Frontal cortex (tissue), 4 donors: ENCODE measurements around the gene PRSS33. TPM values are rescaled to one million over a fixed set of nuclear protein-coding genes. Genes with fewer than 3 reads are reported as not detected.

Experiments
- DNase-seq, 2 donors: peaks; one replicate each; pipeline ENCODE4 v3.0.0; 2012; ENCODE audit warnings: low spot score in 2 of 2
- FAIRE-seq: peaks from 2 replicates; lab custom pipeline; 2012; peaks lifted over from hg19 to GRCh38; lab: Jason Lieb, UNC
- total RNA-seq: library from RNA; depleted of rRNA; stranded (reverse); fragments of >200 nt; gene quantifications from one replicate; pipeline ENCODE4 v1.2.3, GENCODE V29; 2014
- donor health status: control.
- donor health status: control.
- donor health status: control.

PRSS33 gene
- total RNA-seq, 1 donor from 2014 or later: not detected

DNA sequence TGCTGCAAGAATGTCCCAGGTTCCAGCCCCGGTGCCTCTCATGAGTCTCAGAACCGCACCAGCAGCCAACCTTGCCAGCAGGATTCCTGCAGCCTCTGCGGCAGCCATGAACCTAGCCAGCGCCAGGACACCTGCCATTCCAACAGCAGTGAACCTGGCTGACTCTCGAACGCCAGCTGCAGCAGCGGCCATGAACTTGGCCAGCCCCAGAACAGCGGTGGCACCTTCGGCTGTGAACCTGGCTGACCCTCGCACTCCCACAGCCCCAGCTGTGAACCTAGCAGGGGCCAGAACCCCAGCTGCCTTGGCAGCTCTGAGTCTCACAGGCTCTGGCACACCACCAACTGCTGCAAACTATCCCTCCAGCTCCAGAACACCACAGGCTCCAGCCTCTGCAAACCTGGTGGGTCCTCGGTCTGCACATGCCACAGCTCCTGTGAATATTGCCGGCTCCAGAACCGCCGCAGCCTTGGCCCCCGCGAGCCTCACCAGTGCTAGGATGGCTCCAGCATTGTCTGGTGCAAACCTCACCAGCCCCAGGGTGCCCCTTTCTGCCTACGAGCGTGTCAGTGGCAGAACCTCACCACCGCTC lies 20.1 kb downstream of the PRSS33 start:
- FAIRE-seq (no peak), DNase-seq (no peak)

- no peak for FAIRE-seq
- no peak for DNase-seq
Observed at GRCh38 chr16:2766430-2767139, 20.8 kb downstream of the PRSS33 start.

- DNase-seq (no peak), FAIRE-seq (no peak)
Observed at GRCh38 chr16:2765462-2766404, 21.6 kb downstream of the PRSS33 start.

GRCh38 chr16:2764718-2765117 lies 22.6 kb downstream of the PRSS33 start:
- DNase-seq: no peak

GRCh38 chr16:2763173-2763572 lies 24.2 kb downstream of the PRSS33 start:
- FAIRE-seq: no peak
- no peak for DNase-seq

More at GRCh38 chr16:2764718-2765117, 22.6 kb downstream of the PRSS33 start:
- FAIRE-seq: no peak

- FAIRE-seq (no peak), DNase-seq (no peak)
Observed at GRCh38 chr16:2762711-2763110, 24.6 kb downstream of the PRSS33 start.

DNA sequence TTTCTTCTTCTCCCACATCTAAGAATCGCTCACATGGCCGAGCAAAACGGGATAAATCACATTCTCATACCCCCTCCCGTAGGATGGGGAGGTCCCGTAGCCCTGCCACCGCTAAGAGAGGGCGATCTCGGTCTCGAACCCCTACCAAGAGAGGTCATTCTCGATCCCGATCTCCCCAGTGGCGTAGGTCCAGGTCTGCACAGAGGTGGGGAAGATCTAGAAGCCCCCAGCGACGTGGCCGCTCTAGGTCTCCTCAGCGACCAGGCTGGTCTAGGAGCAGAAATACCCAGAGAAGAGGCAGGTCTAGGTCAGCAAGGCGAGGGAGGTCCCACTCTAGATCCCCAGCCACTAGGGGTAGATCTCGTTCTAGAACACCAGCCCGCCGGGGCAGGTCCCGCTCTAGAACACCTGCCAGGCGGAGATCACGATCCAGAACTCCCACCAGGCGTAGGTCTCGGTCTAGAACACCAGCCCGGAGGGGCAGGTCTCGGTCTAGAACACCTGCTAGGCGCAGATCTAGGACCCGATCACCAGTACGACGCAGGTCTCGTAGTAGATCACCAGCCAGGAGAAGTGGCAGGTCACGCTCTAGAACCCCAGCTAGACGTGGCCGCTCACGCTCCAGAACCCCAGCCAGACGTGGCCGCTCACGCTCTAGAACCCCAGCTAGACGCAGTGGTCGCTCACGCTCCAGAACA lies 25.3 kb downstream of the PRSS33 start:
- DNase-seq (no peak), FAIRE-seq (no peak)

- FAIRE-seq (no peak), DNase-seq (no peak)
Observed at GRCh38 chr16:2761472-2761871, 25.9 kb downstream of the PRSS33 start.

DNA sequence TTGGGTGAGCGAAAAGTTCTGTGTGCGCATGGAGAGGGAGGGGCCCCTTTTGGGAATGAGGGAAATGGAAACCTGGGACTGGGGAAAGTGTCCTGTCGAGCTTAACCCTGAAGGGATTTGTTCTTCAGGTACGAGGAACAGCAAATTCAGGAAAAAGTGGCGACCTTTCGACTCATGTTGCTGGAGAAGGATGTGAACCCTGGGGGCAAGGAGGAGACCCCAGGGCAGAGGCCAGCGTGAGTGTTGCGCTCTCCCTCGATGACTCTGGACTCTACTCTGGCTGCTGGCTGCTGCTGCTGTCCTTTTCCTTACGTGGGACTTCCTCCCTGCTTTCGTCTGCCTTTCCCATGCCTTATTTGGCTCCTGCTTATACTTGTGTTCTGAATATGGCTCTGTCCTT lies 30.0 kb downstream of the PRSS33 start:
- FAIRE-seq: no peak
- no peak for DNase-seq

GRCh38 chr16:2756288-2757015 lies 30.9 kb downstream of the PRSS33 start:
- DNase-seq: no peak
- no peak for FAIRE-seq

- no peak for FAIRE-seq
Observed at GRCh38 chr16:2755158-2755557, 32.2 kb downstream of the PRSS33 start.

GRCh38 chr16:2753733-2754020 lies 33.7 kb downstream of the PRSS33 start:
- FAIRE-seq (no peak), DNase-seq (peak; percentile 46)

More at GRCh38 chr16:2755158-2755557, 32.2 kb downstream of the PRSS33 start:
- DNase-seq: no peak

GRCh38 chr16:2752850-2753732 lies 34.3 kb downstream of the PRSS33 start:
- no peak for FAIRE-seq

DNA sequence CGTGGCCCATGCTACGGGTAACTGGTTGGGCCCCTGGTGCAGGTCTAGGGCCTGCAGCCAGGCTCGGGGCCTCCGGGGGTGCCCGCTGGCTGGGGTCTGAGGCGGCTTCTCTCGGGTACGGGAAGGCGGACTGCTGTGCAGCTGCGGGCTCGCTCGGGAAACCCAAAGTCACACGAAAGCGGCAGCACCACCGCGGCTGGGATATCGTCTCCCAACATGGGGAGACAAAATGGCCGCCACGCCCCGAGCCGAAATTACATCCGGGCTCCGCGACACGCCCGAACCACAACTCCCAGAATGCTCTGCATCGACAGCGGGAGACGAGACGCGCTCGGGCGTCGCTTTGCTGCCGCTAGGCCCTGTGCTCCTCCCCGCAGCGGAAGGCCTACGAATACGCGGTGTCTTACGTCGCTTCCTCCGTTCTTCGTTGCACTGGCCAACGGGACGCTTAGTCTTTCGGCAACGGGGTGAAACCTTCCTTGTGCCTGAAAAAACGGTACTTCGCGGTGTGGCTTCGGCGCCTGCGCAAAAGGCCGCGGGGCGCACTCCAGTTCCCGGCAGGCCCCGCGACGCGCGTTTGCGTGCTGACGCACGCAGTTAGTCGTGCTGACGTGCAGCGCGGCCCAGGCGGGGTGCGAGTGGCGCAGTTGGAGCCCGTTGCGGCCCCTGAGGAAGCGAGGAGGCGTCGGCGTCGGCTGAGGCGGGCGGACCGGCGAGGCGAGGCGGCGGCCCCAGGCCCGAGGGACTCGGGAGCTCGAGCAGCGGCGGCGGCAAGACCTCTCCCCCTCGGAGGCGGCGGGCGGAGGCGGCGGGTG lies 35.1 kb downstream of the PRSS33 start, which contains the start of gene SRRM2:
Gene SRRM2 (plus strand): TSS at position 604 of the 815 bp plus-strand sequence. CDS start 3,727 bp downstream, outside the sequence.
- DNase-seq (peak; percentile 95 to 96), FAIRE-seq (no peak)

More at GRCh38 chr16:2752850-2753732, 34.3 kb downstream of the PRSS33 start:
- DNase-seq: peak; percentile 90 to 91

DNA sequence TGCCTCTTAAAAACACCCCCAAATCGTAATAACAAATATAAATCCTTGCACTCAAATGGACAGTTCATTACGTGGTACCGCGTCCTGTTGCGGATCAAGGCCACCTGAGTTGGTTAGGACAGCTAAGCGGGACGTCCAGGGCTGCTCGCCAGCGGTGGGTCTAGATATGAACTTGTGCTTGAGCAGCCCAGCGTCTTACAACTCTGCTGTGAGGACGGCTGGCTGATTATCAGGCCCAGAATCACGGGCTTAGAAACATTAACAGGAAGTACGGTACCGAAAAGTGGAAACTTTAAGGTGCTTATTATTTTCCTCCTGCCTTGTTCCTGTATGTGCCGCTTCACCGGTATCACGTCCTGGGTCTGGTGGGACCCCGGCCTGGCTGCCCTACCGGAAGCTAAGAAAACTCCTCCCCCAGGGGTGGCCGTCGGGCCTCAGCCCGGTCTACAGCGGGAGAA lies 35.8 kb downstream of the PRSS33 start:
- FAIRE-seq: no peak

GRCh38 chr16:2749936-2750335 lies 37.4 kb downstream of the PRSS33 start:
- FAIRE-seq (no peak), DNase-seq (no peak)

More for the DNA sequence above, 35.8 kb downstream of the PRSS33 start:
- DNase-seq: no peak

GRCh38 chr16:2749476-2749875 lies 37.9 kb downstream of the PRSS33 start:
- FAIRE-seq (no peak), DNase-seq (no peak)
